Hindlimb muscle (tissue), 1 donor: ENCODE data around the gene CNGB1. TPM values are rescaled to one million over a fixed set of nuclear protein-coding genes. Genes with fewer than 3 reads are reported as not detected.
"Not testable (repeated sequence)": the region's sequence is repeated elsewhere in the genome, so short reads cannot be mapped to it uniquely, and the experiment has no call there.

Experiments used
- DNase-seq: peaks from one replicate; pipeline ENCODE4 v3.0.0-alpha.2; 2013
- polyA plus RNA-seq: library from polyadenylated mRNA; unstranded; fragments of 120-200 nt; gene quantifications from one replicate; pipeline ENCODE4 v1.2.1, GENCODE V29; 2013; ENCODE audit not compliant: insufficient read length

CNGB1 gene
- polyA plus RNA-seq, 1 donor = not detected

GRCh38 chr16:57903656-57904055 is 67.3 kb downstream of the CNGB1 start:
- no peak for DNase-seq

GRCh38 chr16:57901480-57902069 is 69.4 kb downstream of the CNGB1 start:
- DNase-seq = no peak

GRCh38 chr16:57900796-57901479 is 70.0 kb downstream of the CNGB1 start:
- DNase-seq = no peak

GRCh38 chr16:57899771-57900661 is 70.9 kb downstream of the CNGB1 start:
- DNase-seq = peak; percentile 65

GRCh38 chr16:57898961-57899360 is 72.0 kb downstream of the CNGB1 start:
- no peak for DNase-seq

GRCh38 chr16:57897996-57898395 is 72.9 kb downstream of the CNGB1 start:
- no peak for DNase-seq

- no peak for DNase-seq
Measured at GRCh38 chr16:57897053-57897784, 73.7 kb downstream of the CNGB1 start.

- not testable (repeated sequence) for DNase-seq
Measured at GRCh38 chr16:57895081-57895547, 75.8 kb downstream of the CNGB1 start.

- DNase-seq = no peak
Measured at GRCh38 chr16:57894390-57895080, 76.4 kb downstream of the CNGB1 start.

GRCh38 chr16:57893559-57894389 is 77.2 kb downstream of the CNGB1 start:
- no peak for DNase-seq

GRCh38 chr16:57893217-57893558 is 77.7 kb downstream of the CNGB1 start:
- no peak for DNase-seq

GRCh38 chr16:57892447-57893096 is 78.4 kb downstream of the CNGB1 start:
- DNase-seq = no peak

- no peak for DNase-seq
Measured at GRCh38 chr16:57892041-57892440, 78.9 kb downstream of the CNGB1 start.

GRCh38 chr16:57890752-57891111 is 80.2 kb downstream of the CNGB1 start:
- no peak for DNase-seq

GRCh38 chr16:57889960-57890751 is 80.8 kb downstream of the CNGB1 start:
- DNase-seq = no peak

GRCh38 chr16:57889522-57889921 is 81.4 kb downstream of the CNGB1 start:
- DNase-seq = no peak

- DNase-seq = no peak
Measured at GRCh38 chr16:57889111-57889510, 81.8 kb downstream of the CNGB1 start.

GRCh38 chr16:57888128-57888527 is 82.8 kb downstream of the CNGB1 start:
- no peak for DNase-seq

- DNase-seq = no peak
Measured at GRCh38 chr16:57887711-57888110, 83.2 kb downstream of the CNGB1 start.

- DNase-seq = no peak
Measured at GRCh38 chr16:57886427-57886826, 84.5 kb downstream of the CNGB1 start.
